KMS-11 (cell line): ENCODE data around the gene DAB2IP.

ENCODE experiments used
- H2AFZ ChIP-seq: fragments of 200-600 bp; sonication (generic); 2 replicates; pipeline ENCODE4 v1.6.1; 2016; ENCODE audit warnings: antibody characterized with exemption, mixed run types, low read depth
- H3K27ac ChIP-seq: fragments of 200-600 bp; sonication (generic); 2 replicates; pipeline ENCODE4 v1.6.1; 2016; ENCODE audit warnings: mild to moderate bottlenecking, mixed run types
- H3K27me3 ChIP-seq: fragments of 200-600 bp; sonication (generic); 2 replicates; pipeline ENCODE4 v1.6.1; 2017; ENCODE audit warnings: mild to moderate bottlenecking, low read depth, mixed run types, moderate library complexity; ENCODE audit not compliant: insufficient read depth
- H3K36me3 ChIP-seq: fragments of 200-600 bp; sonication (generic); 2 replicates; pipeline ENCODE4 v1.6.1; 2017; ENCODE audit warnings: mild to moderate bottlenecking, mixed run types; ENCODE audit not compliant: insufficient read depth
- H3K4me1 ChIP-seq: fragments of 200-600 bp; sonication (generic); 2 replicates; pipeline ENCODE4 v1.6.1; 2016; ENCODE audit warnings: mild to moderate bottlenecking, low read depth, mixed run types; ENCODE audit not compliant: poor library complexity, severe bottlenecking
- H3K4me2 ChIP-seq: fragments of 200-600 bp; sonication (generic); 2 replicates; pipeline ENCODE4 v1.7.0; 2016; ENCODE audit warnings: mild to moderate bottlenecking, mixed run types
- H3K4me3 ChIP-seq: fragments of 200-600 bp; sonication (generic); IDR thresholded peaks from 2 replicates; pipeline ENCODE4 v1.6.1; 2017; ENCODE audit warnings: low read depth, low read length, mixed read lengths; ENCODE audit not compliant: insufficient read depth
- H3K79me2 ChIP-seq: fragments of 200-600 bp; sonication (generic); 2 replicates; pipeline ENCODE4 v1.6.1; 2016; ENCODE audit warnings: low read depth, mixed run types; ENCODE audit not compliant: insufficient read depth
- H3K9ac ChIP-seq: fragments of 200-600 bp; sonication (generic); 2 replicates; pipeline ENCODE4 v1.6.1; 2016; ENCODE audit warnings: mild to moderate bottlenecking, mixed run types
- H4K20me1 ChIP-seq: fragments of 200-600 bp; sonication (generic); 2 replicates; pipeline ENCODE4 v1.6.1; 2016; ENCODE audit warnings: mild to moderate bottlenecking, mixed run types; ENCODE audit not compliant: insufficient read depth
- CTCF ChIP-seq: fragments of 200-600 bp; sonication (generic); conservative IDR thresholded peaks from 2 replicates; pipeline ENCODE4 v1.6.1; 2017; ENCODE audit warnings: low read depth, mild to moderate bottlenecking, antibody characterized with exemption, low read length, moderate library complexity, mixed read lengths

Gene DAB2IP

GRCh38 chr9:121810489-121810888, 159.1 kb downstream of the DAB2IP start:
- Histone ChIP-seq H3K4me3 (no peak overlapping the region), H3K9ac (no peak overlapping the region), H3K27ac (no peak overlapping the region), H2AFZ (no peak overlapping the region), H3K4me2 (no peak overlapping the region), H3K79me2 (no peaks in the 10 kb centered on the region), H3K4me1 (no peaks in the 10 kb centered on the region), H3K27me3 (no peaks in the 10 kb centered on the region), H4K20me1 (no peaks in the 10 kb centered on the region), H3K36me3 (no peaks in the 10 kb centered on the region)
- TF ChIP-seq CTCF: no peak

GRCh38 chr9:121811140-121811539, 159.7 kb downstream of the DAB2IP start:
- no peaks in the 10 kb centered on the region for H3K4me1 ChIP-seq
- no peak overlapping the region for H3K4me2 ChIP-seq
- H3K27ac ChIP-seq: no peak overlapping the region
- no peaks in the 10 kb centered on the region for H3K27me3 ChIP-seq
- no peak for TF ChIP-seq CTCF
- no peaks in the 10 kb centered on the region for H4K20me1 ChIP-seq
- no peak overlapping the region for H3K9ac ChIP-seq
- H3K79me2 ChIP-seq: no peaks in the 10 kb centered on the region
- no peak overlapping the region for H3K4me3 ChIP-seq
- no peak overlapping the region for H2AFZ ChIP-seq
- no peaks in the 10 kb centered on the region for H3K36me3 ChIP-seq

- Histone ChIP-seq H3K36me3 (no peaks in the 10 kb centered on the region), H3K4me2 (no peak overlapping the region), H3K4me3 (no peak overlapping the region), H2AFZ (no peak overlapping the region), H3K27ac (no peak overlapping the region), H3K79me2 (no peaks in the 10 kb centered on the region), H3K27me3 (no peaks in the 10 kb centered on the region), H3K4me1 (no peaks in the 10 kb centered on the region), H3K9ac (no peak overlapping the region), H4K20me1 (no peaks in the 10 kb centered on the region)
- TF ChIP-seq CTCF: no peak
Observed at GRCh38 chr9:121811751-121812150, 160.3 kb downstream of the DAB2IP start.

- H3K4me2 ChIP-seq: no peak overlapping the region
Observed at GRCh38 chr9:121812159-121812735, 160.8 kb downstream of the DAB2IP start.

More at GRCh38 chr9:121812159-121812735, 160.8 kb downstream of the DAB2IP start:
- Histone ChIP-seq H2AFZ (no peak overlapping the region), H3K9ac (no peak overlapping the region), H4K20me1 (no peaks in the 10 kb centered on the region), H3K36me3 (no peaks in the 10 kb centered on the region), H3K4me3 (no peak overlapping the region), H3K4me1 (no peaks in the 10 kb centered on the region), H3K79me2 (no peaks in the 10 kb centered on the region), H3K27me3 (no peaks in the 10 kb centered on the region), H3K27ac (no peak overlapping the region)
- TF ChIP-seq CTCF: no peak
